22Rv1 (cell line): Measurements from ENCODE around the gene F10.

Experiments used
- H3K27ac ChIP-seq: fragments of 450-650 bp; 2 replicates; pipeline ENCODE4 v1.5.1; 2017
- CTCF ChIP-seq: fragments of 450-650 bp; IDR thresholded peaks from 2 replicates; pipeline ENCODE4 v1.5.1; 2017; ENCODE audit warnings: mild to moderate bottlenecking
- ZFX ChIP-seq: fragments of 450-650 bp; IDR thresholded peaks from 2 replicates; pipeline ENCODE4 v1.6.1; 2017; ENCODE audit warnings: antibody characterized with exemption, borderline replicate concordance

Gene F10

GRCh38 chr13:113092776-113093579, 29.6 kb upstream of the F10 start:
- no peak overlapping the region for H3K27ac ChIP-seq
- no peak for TF ChIP-seq CTCF
- no peak for TF ChIP-seq ZFX

- H3K27ac ChIP-seq: no peak overlapping the region
- TF ChIP-seq CTCF (no peak), ZFX (no peak)
Observed at GRCh38 chr13:113093580-113094409, 28.8 kb upstream of the F10 start.

- H3K27ac ChIP-seq: no peak overlapping the region
- TF ChIP-seq ZFX (no peak), CTCF (no peak)
Observed at GRCh38 chr13:113094410-113094800, 28.2 kb upstream of the F10 start.

GRCh38 chr13:113095146-113096051, 27.2 kb upstream of the F10 start:
- no peak for TF ChIP-seq ZFX
- TF ChIP-seq CTCF: no peak
- H3K27ac ChIP-seq: no peak overlapping the region

- H3K27ac ChIP-seq: no peak overlapping the region
Observed at GRCh38 chr13:113096052-113096744, 26.4 kb upstream of the F10 start.

More at GRCh38 chr13:113096052-113096744, 26.4 kb upstream of the F10 start:
- no peak for TF ChIP-seq ZFX
- TF ChIP-seq CTCF: no peak
